DOHH2 (cell line): ENCODE results near the gene PTGDR.

Experiments
- CTCF ChIP-seq: fragments of 200-600 bp; sonication (generic); IDR thresholded peaks from one replicate; pipeline ENCODE4 v1.5.1; 2014; ENCODE audit warnings: antibody characterized with exemption, mild to moderate bottlenecking, low read depth, low read length; ENCODE audit not compliant: poor library complexity, severe bottlenecking
- EZH2phosphoT487 ChIP-seq: fragments of 200-600 bp; sonication (generic); IDR thresholded peaks from 2 replicates; pipeline ENCODE4 v1.6.1; 2017; ENCODE audit warnings: borderline replicate concordance, mild to moderate bottlenecking, antibody characterized with exemption, low read length, moderate library complexity, mixed read lengths

- TF ChIP-seq CTCF (no peak), EZH2phosphoT487 (no peak)
Measured at GRCh38 chr14:52219488-52220084, 47.9 kb upstream of the PTGDR start.
